Adipose tissue (tissue), 3 donors: ENCODE measurements around the gene PLA2G6. TPM values are rescaled to one million over a fixed set of nuclear protein-coding genes. Genes with fewer than 3 reads are reported as not detected.

ENCODE experiments used
- H3K27ac ChIP-seq: one replicate; pipeline ENCODE4 v1.5.1; 2013; ENCODE audit warnings: low read depth, low read length
- WGBS, 3 donors: extraction: QIAGEN DNeasy Blood & Tissue Kit; methylation state at CpG; one replicate each; pipeline ENCODE4 v1.1.7; 2013; 5-methylcytosine and 5-hydroxymethylcytosine counted together
- polyA plus RNA-seq, 3 donors: library from polyadenylated mRNA; stranded (reverse); fragments of 200-250 nt; gene quantifications; one replicate each; pipeline ENCODE4 v1.2.3, GENCODE V29; 2013
- donor health status: healthy with polysubstance abuse.
- donor health status: Bipolar disorder and iron deficiency.
- donor health status: healthy.

PLA2G6 gene
- polyA plus RNA-seq, 3 donors = 25.3 to 69.9 (median 61.4) TPM

DNA sequence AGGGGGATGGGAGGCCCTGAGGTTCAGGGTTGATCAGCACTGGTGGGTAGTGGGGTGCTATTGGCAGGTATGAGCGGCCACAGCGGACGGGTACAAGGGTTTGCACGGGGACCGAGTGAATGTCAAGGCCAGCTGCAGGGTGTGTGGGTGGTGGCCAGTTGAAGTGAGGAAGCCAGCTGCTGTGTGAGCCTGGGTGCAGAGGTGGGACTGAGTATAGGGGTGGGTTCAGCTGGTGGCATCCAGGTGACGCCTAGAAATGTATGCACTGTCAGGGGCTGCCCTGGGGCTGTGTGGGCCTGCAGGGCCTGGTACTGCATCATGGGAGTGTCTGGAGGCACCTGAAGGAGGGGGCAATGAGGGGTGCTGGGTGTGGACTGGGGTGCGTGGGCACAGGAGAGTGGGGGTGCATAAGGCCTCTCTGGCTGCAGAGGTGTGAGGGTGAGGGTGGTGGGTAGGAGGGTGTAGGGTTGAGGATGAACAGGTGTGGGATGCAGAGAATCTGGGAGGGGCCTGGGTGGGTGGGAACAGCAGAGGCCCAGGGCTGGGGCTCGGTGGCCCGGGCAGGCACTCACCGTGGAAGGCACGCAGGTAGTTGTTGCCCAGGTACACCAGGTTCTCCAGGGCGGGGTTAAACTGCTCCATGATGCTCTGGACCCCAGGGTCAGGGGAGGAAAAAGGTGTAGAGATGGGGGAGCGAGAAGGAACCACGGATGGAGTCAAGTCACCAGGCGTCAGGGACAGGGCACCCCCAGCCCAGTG is 72.9 kb downstream of the PLA2G6 start:
- 79 to 94% (median 94%) methylated on average over 12 to 15 of the region's 15 CpGs for WGBS, 3 donors

GRCh38 chr22:38107692-38108515 is 73.7 kb downstream of the PLA2G6 start:
- no peak overlapping the region for H3K27ac ChIP-seq
- 33 to 77% (median 67%) methylated on average over 17 of the region's 17 CpGs for WGBS, 3 donors

More for the DNA sequence above, 72.9 kb downstream of the PLA2G6 start:
- H3K27ac ChIP-seq = no peak overlapping the region

GRCh38 chr22:38106814-38107578 is 74.6 kb downstream of the PLA2G6 start:
- 72 to 79% (median 73%) methylated on average over 17 of the region's 17 CpGs for WGBS, 3 donors
- H3K27ac ChIP-seq = no peak overlapping the region

- WGBS, 3 donors = 79 to 84% (median 82%) methylated on average over 6 of the region's 6 CpGs
- no peak overlapping the region for H3K27ac ChIP-seq
Measured at GRCh38 chr22:38104084-38104483, 77.5 kb downstream of the PLA2G6 start.

DNA sequence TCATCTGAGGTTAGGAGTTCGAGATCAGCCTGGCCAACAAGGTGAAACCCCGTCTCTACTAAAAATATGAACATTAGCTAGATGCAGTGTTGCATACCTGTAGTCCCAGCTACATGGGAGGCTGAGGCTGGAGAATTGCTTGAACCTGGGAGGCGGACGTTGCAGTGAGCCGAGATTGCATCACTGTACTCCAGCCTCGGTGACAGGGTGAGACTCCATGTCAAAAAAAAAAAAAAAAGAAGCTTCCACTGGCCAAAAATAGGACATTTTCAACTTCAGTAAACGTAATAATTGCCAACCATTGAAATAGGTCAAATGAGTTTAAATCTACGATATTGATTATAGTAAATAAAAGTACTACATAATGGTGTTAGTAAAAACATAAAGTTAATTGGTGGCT is 78.0 kb downstream of the PLA2G6 start:
- H3K27ac ChIP-seq = no peak overlapping the region
- WGBS, 3 donors = 65 to 85% (median 66%) methylated on average over 8 of the region's 8 CpGs

DNA sequence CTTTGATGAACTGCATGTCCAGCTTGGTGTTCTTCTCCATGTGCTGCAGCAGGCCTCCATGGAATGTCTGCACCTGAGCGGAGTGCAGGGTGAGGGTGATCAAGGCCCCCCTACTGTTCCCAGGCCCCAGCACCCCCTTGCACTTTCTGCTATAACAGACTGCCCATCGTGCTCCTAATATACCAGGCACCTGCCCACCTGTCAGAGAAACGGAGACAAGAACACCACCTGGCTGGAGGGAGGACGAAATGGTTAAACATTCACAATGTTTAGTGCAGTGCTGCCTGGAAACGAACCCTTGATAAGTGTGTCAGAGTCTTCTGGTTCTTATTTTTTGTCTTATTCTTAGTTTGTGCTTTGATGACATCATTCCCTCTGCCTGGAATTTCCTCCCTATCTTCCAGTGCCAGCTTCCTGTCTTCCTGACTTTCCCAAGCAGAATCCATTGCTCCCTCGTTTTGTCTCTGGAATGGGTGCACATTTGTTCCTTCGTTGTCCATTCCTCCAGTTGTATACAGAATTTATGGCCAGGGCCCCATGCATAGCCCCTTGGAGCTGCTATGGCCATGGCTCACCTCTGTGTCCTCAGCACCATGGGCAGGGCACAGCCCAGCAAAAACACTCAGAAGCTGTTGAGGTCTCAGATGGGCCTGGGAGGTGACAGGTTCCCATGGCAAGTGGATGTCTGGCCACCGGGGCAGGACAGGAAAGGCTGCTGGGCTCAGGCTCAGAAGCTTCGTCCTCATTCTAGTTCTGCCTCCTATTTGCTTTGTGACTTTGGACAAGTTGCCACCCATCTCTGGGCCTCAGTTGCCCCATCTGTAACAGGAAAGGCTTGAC is 83.0 kb downstream of the PLA2G6 start:
- no peak overlapping the region for H3K27ac ChIP-seq
- WGBS, 3 donors = 56 to 62% (median 61%) methylated on average over 9 of the region's 9 CpGs

- no peak overlapping the region for H3K27ac ChIP-seq
- WGBS, 3 donors = 58 to 62% (median 59%) methylated on average over 21 to 30 of the region's 32 CpGs
Measured at GRCh38 chr22:38097557-38098409, 83.8 kb downstream of the PLA2G6 start.

DNA sequence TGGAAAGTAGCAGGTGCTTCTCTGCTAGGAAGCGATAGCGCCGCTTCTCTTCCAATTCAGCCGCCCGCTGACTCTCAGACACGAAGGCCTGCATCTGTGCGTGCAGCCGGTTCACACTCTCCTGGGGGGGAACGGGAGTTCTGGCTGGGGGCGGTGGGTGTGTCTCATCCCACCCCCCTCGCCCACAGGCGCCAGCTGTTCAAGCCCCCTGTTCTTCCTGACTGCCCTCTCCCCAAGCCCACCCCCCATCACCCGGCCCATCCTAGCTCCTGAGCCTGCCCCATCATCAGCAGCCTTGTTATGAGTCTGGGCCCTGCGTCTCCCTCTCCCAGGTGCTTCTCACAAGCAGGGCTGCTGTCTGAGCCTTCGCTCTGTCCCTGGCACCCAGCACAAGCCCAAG is 84.6 kb downstream of the PLA2G6 start:
- H3K27ac ChIP-seq = no peak overlapping the region
- 87 to 91% (median 90%) methylated on average over 12 to 15 of the region's 15 CpGs for WGBS, 3 donors

DNA sequence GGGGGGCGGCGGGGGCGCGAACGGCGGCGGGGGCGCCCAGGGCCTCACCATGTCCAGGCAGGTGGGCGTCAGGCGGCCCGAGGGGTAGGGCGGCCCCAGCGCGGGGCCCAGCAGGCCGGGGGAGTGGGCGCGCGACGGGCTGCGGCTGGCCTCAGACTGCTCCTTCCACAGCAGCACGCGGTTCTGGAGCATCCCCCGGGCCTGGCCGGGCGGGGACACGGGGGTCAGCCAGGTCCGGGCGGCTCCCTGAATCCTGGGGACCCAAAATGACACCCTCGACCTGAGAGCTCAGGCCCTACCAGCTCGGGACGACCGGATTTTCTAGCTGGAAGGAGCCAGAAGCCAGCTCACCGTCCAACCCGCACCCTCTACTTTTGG is 92.2 kb downstream of the PLA2G6 start:
- H3K27ac ChIP-seq = no peak overlapping the region
- WGBS, 3 donors = 22 to 48% (median 42%) methylated on average over 18 to 34 of the region's 34 CpGs

DNA sequence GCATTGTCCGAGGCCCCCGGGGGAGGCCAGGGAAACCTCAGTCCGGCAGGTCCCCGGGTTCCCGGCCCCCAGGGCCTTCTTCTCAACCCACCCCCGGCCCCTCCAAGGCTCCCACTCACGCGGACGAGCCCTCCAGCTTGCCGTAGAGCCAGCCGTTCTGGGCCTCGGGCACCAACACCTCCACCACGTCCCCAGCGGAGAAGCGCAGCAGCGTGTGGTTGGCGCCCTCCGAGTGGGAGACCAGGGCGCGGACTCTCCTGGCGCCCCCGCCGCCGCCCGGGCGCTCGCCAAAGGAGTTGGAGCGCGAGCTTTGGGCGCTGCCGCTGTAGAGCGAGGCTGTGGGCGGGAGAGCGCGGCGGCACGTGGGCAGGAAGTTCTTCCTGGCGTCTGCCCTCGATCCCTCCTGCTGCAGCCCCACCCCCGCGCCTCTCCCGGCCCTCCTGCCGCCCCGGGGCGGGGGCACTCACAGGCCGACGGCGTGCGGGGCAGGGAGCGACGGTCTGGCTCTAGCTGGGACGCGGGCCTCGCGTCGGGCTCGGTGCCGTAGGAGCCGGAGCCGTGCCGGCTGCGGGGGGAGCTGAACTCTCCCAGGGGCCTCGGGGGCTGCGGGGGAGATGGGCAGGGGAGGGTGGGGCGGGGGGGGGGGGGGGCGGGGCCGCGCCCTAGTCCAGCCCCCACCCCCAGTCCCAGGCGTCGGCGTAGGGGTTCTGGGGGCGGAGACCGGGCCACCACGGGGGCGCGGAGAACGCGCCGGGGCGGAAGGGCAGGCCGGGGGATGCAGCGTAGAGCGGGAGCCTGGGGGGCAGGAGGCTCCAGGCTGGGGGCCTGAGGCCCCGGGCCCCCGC is 92.8 kb downstream of the PLA2G6 start:
- no peak overlapping the region for H3K27ac ChIP-seq
- WGBS, 3 donors = 21 to 57% (median 37%) methylated on average over 51 to 83 of the region's 85 CpGs

DNA sequence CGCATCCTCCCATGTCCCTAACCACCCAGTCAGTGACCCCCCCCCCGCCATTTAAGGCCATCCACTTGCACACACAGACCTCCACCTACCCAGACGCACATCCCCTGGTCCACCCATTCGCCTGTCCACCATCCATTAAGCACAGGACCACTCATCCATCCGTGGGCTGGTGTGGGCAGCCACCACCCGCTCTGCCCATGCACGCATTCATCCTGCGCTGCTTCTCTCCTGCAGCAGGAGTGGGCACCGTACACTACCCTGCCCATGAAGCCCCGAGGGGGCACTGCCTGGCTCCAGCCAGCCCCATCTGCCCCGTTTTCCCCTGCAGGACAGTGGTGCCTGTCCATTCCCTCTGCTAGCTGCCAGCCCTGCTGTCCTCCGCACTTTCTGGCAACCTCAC is 93.8 kb downstream of the PLA2G6 start:
- WGBS, 3 donors = 90 to 94% (median 91%) methylated on average over 12 of the region's 12 CpGs

GRCh38 chr22:38086942-38087341 is 94.7 kb downstream of the PLA2G6 start:
- no peak overlapping the region for H3K27ac ChIP-seq
- 85 to 95% (median 92%) methylated on average over 13 of the region's 13 CpGs for WGBS, 3 donors

More for the DNA sequence above, 93.8 kb downstream of the PLA2G6 start:
- no peak overlapping the region for H3K27ac ChIP-seq

GRCh38 chr22:38086001-38086845 is 95.4 kb downstream of the PLA2G6 start:
- no peak overlapping the region for H3K27ac ChIP-seq
- 88 to 96% (median 91%) methylated on average over 21 to 25 of the region's 25 CpGs for WGBS, 3 donors

DNA sequence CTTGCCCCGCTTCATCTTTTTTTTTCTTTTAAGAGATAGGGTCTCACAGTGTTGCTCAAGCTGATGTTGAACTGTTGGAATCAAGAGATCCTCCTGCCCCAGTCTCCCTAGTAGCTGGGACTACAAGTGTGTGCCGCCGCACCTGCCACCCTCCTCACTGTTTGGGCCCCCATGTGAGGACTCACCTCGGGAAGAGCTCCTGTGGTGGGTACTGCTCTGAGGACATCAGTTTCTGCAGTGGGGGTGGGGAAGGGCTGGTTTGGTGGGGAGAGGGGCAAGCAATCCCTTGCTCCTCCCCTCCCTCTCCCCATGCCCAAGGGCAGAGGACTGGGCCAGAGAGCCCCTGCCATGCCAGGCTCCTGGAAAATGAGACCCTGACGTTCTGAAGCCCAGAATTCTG is 96.1 kb downstream of the PLA2G6 start:
- no peak overlapping the region for H3K27ac ChIP-seq
- 76 to 84% (median 82%) methylated on average over 5 of the region's 5 CpGs for WGBS, 3 donors

DNA sequence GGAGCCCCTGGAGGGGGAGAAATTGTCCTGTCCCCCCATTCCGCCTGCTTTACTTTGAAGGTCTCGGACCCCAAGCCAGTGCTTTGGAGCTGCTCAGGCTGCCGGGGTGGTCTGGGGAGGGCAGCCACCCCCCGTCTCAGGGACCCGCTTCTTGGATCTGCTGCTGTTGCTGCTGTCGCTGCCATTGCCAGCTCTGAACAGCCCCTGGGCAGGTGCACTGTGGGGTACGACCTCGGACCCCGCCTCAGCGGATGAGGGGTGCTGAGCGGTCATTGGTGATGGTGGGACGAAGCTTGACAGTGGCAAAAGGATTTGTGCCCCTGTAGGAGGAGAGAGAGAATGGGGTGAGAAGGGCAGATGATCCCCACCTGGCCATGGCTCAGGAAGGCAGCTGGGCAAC is 96.6 kb downstream of the PLA2G6 start:
- 94 to 98% (median 94%) methylated on average over 12 of the region's 12 CpGs for WGBS, 3 donors
- no peak overlapping the region for H3K27ac ChIP-seq
